Keratinocyte (primary cell): ENCODE data around the gene CD2AP.

Experiments used
- CTCF ChIP-seq, 3 experiments: IDR thresholded peaks in 1 of 3; conservative IDR thresholded peaks in 1 of 3; optimal IDR thresholded peaks in 1 of 3; 2 replicates in 2 of 3; 3 replicates in 1 of 3; pipeline versions ENCODE3 to v1.5.1; 2011; ENCODE audit warnings: low read length in 3 of 3, mild to moderate bottlenecking in 3 of 3, moderate library complexity in 2 of 3, control low read depth in 1 of 3, inconsistent platforms in 1 of 3; ENCODE audit not compliant: insufficient read depth in 2 of 3; ENCODE audit errors: extremely low read depth in 1 of 3
- EZH2 ChIP-seq: IDR thresholded peaks from one replicate; pipeline ENCODE4 v1.6.1; 2012; ENCODE audit warnings: inconsistent platforms, mild to moderate bottlenecking, low read length, moderate library complexity

- TF ChIP-seq CTCF (optimal IDR thresholded peaks at IDR 0.05 in 1 of 3, IDR thresholded peaks at IDR 0.05 in 1 of 3, conservative IDR thresholded peaks at IDR 0.05 in 1 of 3; ENCODE audit: extremely low read depth in 1 of 3, insufficient read depth in 2 of 3, low read length in 3 of 3) = no peak
- no peak for TF ChIP-seq EZH2
Observed at GRCh38 chr6:47670851-47671250, 193.3 kb downstream of the CD2AP start.
